ENCODE data around the gene CFTR.

- TF ChIP-seq POLR2A (IDR thresholded peaks at IDR 0.05) (no peak), CTCF (IDR thresholded peaks at IDR 0.05) (no peak)
Measured at GRCh38 chr7:117621075-117621618, 141.3 kb downstream of the CFTR start.

All from Peyer's patch (tissue), 4 donors.